Left colon (tissue), 2 donors: ENCODE data around the gene POLDIP2. TPM values are rescaled to one million over a fixed set of nuclear protein-coding genes. Genes with fewer than 3 reads are reported as not detected.

ENCODE experiments used
- ATAC-seq: fragments of 200-7000 bp; cut with Tn5 transposase; one replicate; pipeline ENCODE4 v1.9.1; 2020; ENCODE audit warnings: mild to moderate bottlenecking, moderate library complexity
- DNase-seq, 2 donors: peaks; one replicate each; pipeline ENCODE4 v3.0.0-alpha.2; 2020
- intact Hi-C, 2 donors: fragments of 100-400 bp; cut with DNase I in 1 of 2; cut with micrococcal nuclease in 1 of 2; formaldehyde crosslinking; loops; one replicate each; pipeline versions ENCODE4 v1.11.2 to v1.14.0; 2022; cut with DNase I, micrococcal nuclease
- total RNA-seq, 2 donors: library from RNA; stranded (reverse); fragmentation: NEBNext Ultra II Directional; extraction: Animal tissue kit (Norgen Biotek cat#: 25700); gene quantifications; one replicate each; pipeline ENCODE4 v1.2.1, GENCODE V29; 2021
- donor health status: DM: no; HTN: no; CAD: no.
- donor health status: DM: yes; HTN: yes; CAD: no.

Gene POLDIP2
- total RNA-seq, 2 donors from 2014 or later: 80.6 to 82.5 TPM

DNA sequence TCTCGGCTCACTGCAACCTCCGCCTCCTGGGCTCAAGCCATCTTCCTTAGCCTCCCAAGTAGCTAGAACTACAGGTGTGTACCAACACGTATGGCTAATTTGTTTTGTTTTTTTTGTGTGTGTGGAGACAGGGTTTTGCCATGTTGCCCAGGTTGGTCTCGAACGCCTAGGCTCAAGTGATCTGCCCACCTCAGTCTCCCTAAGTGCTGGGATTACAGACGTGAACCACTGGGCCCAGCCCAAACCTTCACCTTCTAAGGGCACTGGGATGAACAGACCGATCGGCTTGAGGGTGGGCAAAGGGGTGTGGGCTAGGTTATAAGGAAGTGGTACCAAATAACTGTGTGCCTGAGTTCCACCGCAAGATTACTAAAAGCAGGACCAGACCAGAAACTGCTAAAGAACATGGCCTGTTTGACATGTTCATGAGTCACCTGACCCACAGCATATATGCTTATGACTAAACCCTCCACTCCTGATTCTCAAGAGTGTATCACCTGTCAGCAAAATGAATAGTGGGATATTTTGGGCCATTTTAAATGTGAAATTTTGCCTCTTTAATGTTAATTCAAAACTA lies 30.2 kb downstream of the POLDIP2 start:
- intact Hi-C loops: no loop called here
- DNase-seq (no peak), ATAC-seq (no peak)

- no peak for DNase-seq
- peak; percentile 87 for ATAC-seq
- intact Hi-C loops: no loop called here
These were observed 31.2 kb downstream of the POLDIP2 start for GRCh38 chr17:28326114-28326513.

- intact Hi-C loops: no loop called here
- DNase-seq (no peak), ATAC-seq (no peak)
These were observed 32.1 kb downstream of the POLDIP2 start for GRCh38 chr17:28325211-28325610.

DNA sequence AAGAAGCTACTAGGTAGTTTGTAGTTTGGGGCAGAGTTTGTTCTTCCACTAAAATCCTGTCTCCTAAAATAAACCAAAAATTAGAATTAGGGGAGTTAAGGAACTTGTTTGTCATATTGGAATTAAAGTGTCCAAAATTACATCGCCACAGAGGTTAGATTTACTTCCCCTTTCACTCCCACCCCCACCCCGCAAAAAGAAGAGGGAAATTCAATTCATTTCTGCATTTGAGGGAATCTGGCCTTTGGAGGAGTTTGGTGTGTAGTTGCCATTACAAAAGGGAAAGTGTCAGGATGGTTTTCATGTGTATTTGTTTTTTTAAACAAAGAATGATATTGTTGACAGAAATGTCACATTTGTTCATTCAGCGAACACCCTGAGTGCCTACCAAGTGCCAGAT lies 32.5 kb downstream of the POLDIP2 start:
- DNase-seq: no peak
- ATAC-seq: no peak
- intact Hi-C loops: no loop called here

- DNase-seq: no peak
- ATAC-seq: no peak
- intact Hi-C loops: no loop called here
These were observed 33.0 kb downstream of the POLDIP2 start for GRCh38 chr17:28324267-28324745.

- no peak for DNase-seq
- no peak for ATAC-seq
- intact Hi-C loops: no loop called here
These were observed 36.9 kb downstream of the POLDIP2 start for GRCh38 chr17:28320215-28321061.

- DNase-seq (no peak), ATAC-seq (peak; percentile 11)
- intact Hi-C loops: no loop called here
These were observed 37.8 kb downstream of the POLDIP2 start for GRCh38 chr17:28319598-28319935.

DNA sequence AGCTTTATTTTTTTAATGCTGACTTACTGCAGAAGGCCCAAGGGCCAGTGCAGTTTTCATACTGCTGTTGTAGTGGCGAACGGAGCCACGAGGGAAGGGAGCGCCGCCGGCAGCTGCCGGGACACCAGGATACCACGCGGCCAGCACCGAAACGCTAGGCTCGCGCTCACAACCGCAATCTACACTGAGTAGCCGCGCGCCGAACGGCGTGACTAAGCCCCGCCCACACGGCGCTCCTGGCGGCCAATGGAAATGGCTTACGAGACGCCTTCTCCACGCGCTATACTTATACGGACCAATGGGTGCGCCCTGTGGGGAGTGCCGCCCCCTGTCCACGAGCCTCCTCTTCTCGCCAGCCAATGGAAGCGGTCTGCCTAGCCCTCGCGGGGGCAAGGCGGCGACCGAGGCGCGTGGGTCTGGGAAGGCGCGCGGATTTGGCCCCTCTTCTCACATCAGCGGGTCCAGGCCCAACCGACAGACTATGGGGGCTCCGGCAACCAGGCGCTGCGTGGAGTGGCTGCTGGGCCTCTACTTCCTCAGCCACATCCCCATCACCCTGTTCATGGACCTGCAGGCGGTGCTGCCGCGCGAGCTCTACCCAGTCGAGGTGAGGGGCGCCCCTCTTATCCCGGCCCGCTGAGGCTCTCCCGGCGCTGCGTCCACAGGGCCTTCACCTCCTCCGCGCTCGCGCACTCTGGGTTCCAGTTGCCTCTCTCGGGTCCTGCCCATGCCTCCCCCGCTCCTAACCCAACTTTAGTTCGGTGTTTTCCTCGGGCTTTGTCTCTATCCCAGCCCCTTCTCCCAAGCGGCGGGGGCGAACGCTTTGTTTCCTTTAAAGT lies 38.3 kb downstream of the POLDIP2 start, which contains the start of gene TMEM97:
Gene TMEM97 (plus strand): TSS at position 442 of the 839 bp plus-strand sequence. CDS start 40 bp downstream, at position 482.
- DNase-seq: peak; percentile 97 to 98
- intact Hi-C loops: no loop called here

DNA sequence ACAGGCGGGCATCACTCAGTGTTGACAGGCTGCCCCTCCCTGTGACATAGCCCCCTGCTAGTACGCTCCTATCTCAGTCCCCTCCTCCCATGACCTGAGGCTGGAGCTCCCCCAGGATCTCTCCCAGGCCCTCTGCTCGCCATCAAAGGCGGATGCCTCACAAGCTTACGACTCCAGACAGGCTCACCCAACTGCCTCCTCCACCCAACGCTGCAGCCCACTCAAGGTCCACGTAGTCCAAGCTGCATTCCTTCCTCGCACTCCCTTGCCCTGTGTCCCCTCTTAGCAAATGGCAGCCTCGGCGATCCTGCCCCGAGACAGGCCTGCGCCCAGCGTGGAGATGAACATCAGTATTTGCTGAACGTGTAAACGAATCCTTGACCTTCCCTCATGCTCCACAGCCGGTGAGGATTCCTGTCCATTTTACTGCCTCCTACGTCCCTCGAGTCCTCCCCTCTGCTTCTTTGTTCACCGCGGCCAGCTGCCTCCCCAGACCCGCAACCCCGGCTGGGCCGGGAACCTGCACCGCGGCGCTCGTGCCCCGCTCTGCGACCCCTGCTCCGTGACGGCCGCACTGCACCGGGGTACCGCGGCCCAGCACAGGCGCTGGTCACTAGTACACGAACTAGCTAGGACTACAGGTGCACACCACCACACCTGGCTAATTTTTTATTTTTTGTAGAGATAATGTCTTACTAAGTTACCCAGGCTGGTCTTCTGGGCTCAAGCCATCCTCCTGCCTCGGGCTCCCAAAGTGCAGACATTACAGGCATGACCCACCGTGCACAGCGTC lies 39.2 kb downstream of the POLDIP2 start:
- intact Hi-C loops: no loop called here
- no peak for ATAC-seq
- DNase-seq: no peak

More for the DNA sequence above, 38.3 kb downstream of the POLDIP2 start, which contains the start of gene TMEM97:
- ATAC-seq: peak; percentile 97

GRCh38 chr17:28317099-28317965 lies 40.0 kb downstream of the POLDIP2 start:
- DNase-seq (no peak), ATAC-seq (no peak)
- intact Hi-C loops: no loop called here

DNA sequence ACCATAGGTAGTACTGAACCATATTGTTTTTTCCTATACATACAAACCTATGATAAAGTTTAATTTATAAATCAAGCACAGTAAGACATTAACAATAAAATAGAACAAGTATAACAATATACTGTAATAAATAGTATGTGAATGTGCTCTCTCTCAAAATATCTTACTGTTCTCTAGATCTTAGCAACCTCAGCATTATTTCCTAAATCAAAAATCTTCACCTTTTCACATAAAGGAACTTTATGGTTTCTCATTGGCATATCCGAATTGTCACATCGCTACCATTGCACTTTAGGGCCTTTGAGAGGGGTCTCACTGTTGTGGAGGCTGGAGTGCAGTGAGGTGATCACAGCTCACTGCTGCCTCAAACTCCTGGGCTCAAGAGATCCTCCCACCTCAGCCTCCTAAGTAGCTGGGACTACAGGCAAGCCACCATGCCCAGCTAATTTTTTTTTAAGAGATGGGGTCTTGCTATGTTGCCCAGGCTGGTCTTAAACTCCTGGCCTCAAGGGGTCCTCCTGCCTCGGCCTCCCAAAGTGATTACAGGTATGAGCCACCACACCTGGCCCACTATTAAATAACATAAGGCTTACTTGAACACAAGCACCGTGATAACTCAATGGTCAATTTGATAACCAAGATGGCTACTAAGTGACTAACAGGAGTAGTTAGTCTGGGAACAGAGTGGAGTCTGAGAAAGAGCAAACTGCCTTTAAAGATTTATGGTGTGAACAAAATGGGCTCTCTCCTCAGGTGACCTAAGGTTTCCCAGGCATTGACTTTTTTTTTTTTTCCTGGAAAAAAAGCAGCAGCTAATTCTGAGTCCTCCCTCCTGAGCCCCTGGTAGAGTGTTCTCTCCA lies 41.3 kb downstream of the POLDIP2 start:
- intact Hi-C loops: no loop called here
- DNase-seq (no peak), ATAC-seq (no peak)

GRCh38 chr17:28313841-28314240 lies 43.5 kb downstream of the POLDIP2 start:
- DNase-seq: no peak
- intact Hi-C loops: no loop called here
- ATAC-seq: no peak

- intact Hi-C loops: no loop called here
- no peak for ATAC-seq
- no peak for DNase-seq
These were observed 50.3 kb downstream of the POLDIP2 start for GRCh38 chr17:28306954-28307401.

DNA sequence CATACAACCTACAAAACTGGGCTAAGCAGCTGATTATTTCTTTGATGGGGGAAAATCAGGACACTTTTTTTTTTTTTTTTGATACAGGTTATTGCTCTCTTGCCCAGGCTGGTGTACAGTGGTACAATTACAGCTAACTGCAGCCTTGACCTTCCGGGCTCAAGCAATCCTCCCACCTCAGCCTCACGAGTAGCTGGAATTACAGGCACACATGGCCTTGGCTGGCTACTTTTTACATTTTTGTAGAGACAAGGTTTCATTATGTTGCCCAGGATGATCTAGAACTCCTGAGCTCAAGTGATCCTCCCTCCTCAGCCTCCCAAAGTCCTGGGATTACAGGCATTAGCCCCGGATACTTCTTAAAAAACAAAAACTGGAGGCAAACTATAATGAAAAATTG lies 58.9 kb downstream of the POLDIP2 start:
- intact Hi-C loops: no loop called here
- ATAC-seq: no peak
- no peak for DNase-seq
